K562 (cell line): ENCODE data around the gene TRAK1. TPM values are rescaled to one million over a fixed set of nuclear protein-coding genes. Genes with fewer than 3 reads are reported as not detected.

Source experiments
- ATAC-seq: fragments of 200-7000 bp; cut with Tn5 transposase; 3 replicates; pipeline ENCODE4 v1.9.1; 2020; ENCODE audit warnings: moderate library complexity
- BruUV-seq: library from RNA; stranded (reverse); fragments of 400-500 nt; replicated peaks from 2 replicates; lab custom pipeline; 2021; lab: Mats Ljungman, UMichigan
- CTCF ChIA-PET: fragments of 300-600 bp; formaldehyde crosslinking; extraction: SDS; loops from one replicate; lab custom pipeline; 2021; ENCODE audit warnings: low intra/inter-chr PET ratio; lab: Yijun Ruan, JAX
- POLR2A ChIA-PET: fragments of 300-600, 350-650 bp; sonication (Branson Sonifier 250); formaldehyde crosslinking; extraction: SDS; loops from one replicate; lab custom pipeline; 2021; ENCODE audit warnings: antibody characterized with exemption, inconsistent platforms; lab: Yijun Ruan, JAX
- DNase-seq, 4 experiments: peaks; one replicate each; pipeline versions ENCODE4 v3.0.0 to v3.0.0-alpha.2; 2011 to 2018; ENCODE audit warnings: low spot score in 3 of 4, mixed read lengths in 3 of 4; ENCODE audit errors: extremely low read depth in 1 of 4
- FAIRE-seq: peaks from 2 replicates; lab custom pipeline; 2011; peaks lifted over from hg19 to GRCh38; lab: Jason Lieb, UNC
- H2AFZ ChIP-seq: 2 replicates; pipeline ENCODE4 v1.6.0; 2011; ENCODE audit warnings: low read depth, low read length, control low read depth, inconsistent platforms
- H3K27ac ChIP-seq: fragments of 200-600 bp; 3 replicates; pipeline ENCODE4 v1.8.0; 2011; ENCODE audit warnings: low read depth, mild to moderate bottlenecking, control low read depth, inconsistent platforms, low read length, moderate library complexity, mixed read lengths; ENCODE audit errors: extremely low read depth
- H3K27me3 ChIP-seq, 2 experiments: fragments of 300-600 bp in 1 of 2; 2 replicates in 1 of 2; 3 replicates in 1 of 2; pipeline versions ENCODE4 v1.6.0 to v1.8.0; 2011; ENCODE audit warnings: inconsistent platforms in 2 of 2, low read length in 2 of 2, mild to moderate bottlenecking in 1 of 2, mixed read lengths in 1 of 2, moderate library complexity in 1 of 2; ENCODE audit not compliant: control insufficient read depth in 2 of 2, insufficient read depth in 2 of 2
- H3K36me3 ChIP-seq: fragments of 300-600 bp; 3 replicates; pipeline ENCODE4 v1.8.0; 2011; ENCODE audit warnings: mild to moderate bottlenecking, low read length, inconsistent platforms; ENCODE audit not compliant: control insufficient read depth, insufficient read depth
- H3K4me1 ChIP-seq, 2 experiments: fragments of 200-600 bp in 1 of 2; replicated peaks in 1 of 2; 2 replicates in 1 of 2; 3 replicates in 1 of 2; pipeline versions ENCODE4 v1.5.1 to v1.8.0; 2011; ENCODE audit warnings: inconsistent platforms in 2 of 2, low read length in 2 of 2, mild to moderate bottlenecking in 1 of 2, mixed read lengths in 1 of 2, moderate library complexity in 1 of 2; ENCODE audit not compliant: control insufficient read depth in 2 of 2, insufficient read depth in 2 of 2
- H3K4me2 ChIP-seq: 2 replicates; pipeline ENCODE4 v1.6.1; 2011; ENCODE audit warnings: low read length, control low read depth, inconsistent platforms, mixed read lengths; ENCODE audit not compliant: insufficient read depth
- H3K4me3 ChIP-seq: fragments of 200-600 bp; sonication (generic), shearing (Covaris generic); 2 replicates; pipeline ENCODE4 v1.5.1; 2016; ENCODE audit warnings: control low read depth, inconsistent platforms
- H3K79me2 ChIP-seq: fragments of 200-600 bp; 3 replicates; pipeline ENCODE4 v1.8.0; 2011; ENCODE audit warnings: low read length, inconsistent platforms; ENCODE audit not compliant: control insufficient read depth, insufficient read depth
- H3K9ac ChIP-seq, 2 experiments: 2 replicates each; pipeline versions ENCODE4 v1.6.0 to v1.6.1; 2011; ENCODE audit warnings: low read depth in 2 of 2, low read length in 2 of 2, control low read depth in 1 of 2, inconsistent platforms in 1 of 2, mild to moderate bottlenecking in 1 of 2, mixed read lengths in 1 of 2; ENCODE audit not compliant: insufficient read depth in 1 of 2
- H3K9me1 ChIP-seq: one replicate; pipeline ENCODE4 v1.6.0; 2011; ENCODE audit warnings: inconsistent platforms, mild to moderate bottlenecking, low read length, moderate library complexity; ENCODE audit not compliant: control insufficient read depth, insufficient read depth
- H3K9me3 ChIP-seq: replicated peaks from 2 replicates; pipeline ENCODE4 v1.5.1; 2011; ENCODE audit warnings: low read depth, low read length, inconsistent platforms; ENCODE audit not compliant: control insufficient read depth, insufficient read depth
- H4K20me1 ChIP-seq: replicated peaks from 2 replicates; pipeline ENCODE4 v1.6.1; 2011; ENCODE audit warnings: low read length, inconsistent platforms, mixed read lengths; ENCODE audit not compliant: control insufficient read depth, insufficient read depth
- BHLHE40 ChIP-seq: IDR thresholded peaks from 2 replicates; pipeline ENCODE4 v1.6.1; 2011; ENCODE audit warnings: low read length, improper control_type of control experiment
- CEBPB ChIP-seq: fragments of 450-650 bp; IDR thresholded peaks from 2 replicates; pipeline ENCODE4 v1.6.1; 2016; ENCODE audit warnings: missing genetic modification characterization, missing compliant biosample characterization
- COPS2 ChIP-seq: fragments of 450-650 bp; conservative IDR thresholded peaks from 2 replicates; pipeline ENCODE4 v1.6.1; 2016; ENCODE audit warnings: mild to moderate bottlenecking, moderate library complexity
- EGR1 ChIP-seq: fragments of 450-650 bp; conservative IDR thresholded peaks from 2 replicates; pipeline ENCODE4 v1.6.1; 2017; ENCODE audit warnings: mild to moderate bottlenecking
- KAT2B ChIP-seq: IDR thresholded peaks from one replicate; pipeline ENCODE4 v1.6.1; 2012; ENCODE audit warnings: low read depth, mild to moderate bottlenecking, control low read depth, inconsistent platforms, low read length, moderate library complexity
- NR1H2 ChIP-seq: sonication (generic); formaldehyde crosslinking; IDR thresholded peaks from 2 replicates; pipeline ENCODE4 v1.4.0; 2020; ENCODE audit warnings: mild to moderate bottlenecking, missing genetic modification reagents
- SUPT5H ChIP-seq: fragments of 450-650 bp; IDR thresholded peaks from 2 replicates; pipeline ENCODE4 v1.6.1; 2016
- WGBS: fragments of 100-300 bp; shearing (Covaris generic); methylation state at CpG from one replicate; pipeline ENCODE4 v1.1.6; 2016; ENCODE audit warnings: low coverage, mixed read lengths; ENCODE audit not compliant: insufficient coverage; ENCODE audit errors: missing lambda C conversion rate; 5-methylcytosine and 5-hydroxymethylcytosine counted together
- in situ Hi-C: fragments of 300-500 bp; cut with MboI; formaldehyde crosslinking; loops from 4 replicates; pipeline ENCODE4 v1.15.0; 2018; ENCODE audit warnings: inconsistent platforms, mixed read lengths
- intact Hi-C: fragments of 100-400 bp; cut with micrococcal nuclease; formaldehyde crosslinking; loops from 2 replicates; pipeline ENCODE4 v1.14.2; 2022
- polyA plus RNA-seq, 8 experiments: library from polyadenylated mRNA; depleted of rRNA in 4 of 8; stranded (reverse) in 5 of 8; unstranded in 3 of 8; fragments of >200 nt; fragmentation: Nextera tagmentation in 2 of 8; fragmentation: Illumina TruSeq in 1 of 8; extraction: Ambion mirVana in 2 of 8; extraction: Trizol in 1 of 8; gene quantifications; 2 replicates each; pipeline versions ENCODE4 v1.2.1 to v1.2.3, GENCODE V29; 2011 to 2014; ENCODE audit warnings: inconsistent platforms in 1 of 8, missing spikeins in 1 of 8
- total RNA-seq, 7 experiments: library from RNA; depleted of rRNA in 6 of 7; stranded (reverse); fragments of >200 nt in 6 of 7; fragmentation: Illumina TruSeq in 2 of 7; extraction: Trizol in 2 of 7; gene quantifications; 2 replicates each; pipeline versions ENCODE4 v1.2.1 to v1.2.3, GENCODE V29; 2011 to 2021; ENCODE audit warnings: low replicate concordance in 1 of 7
- TF ChIP-seq, protein P1 (sequence below), 2 experiments: IDR thresholded peaks; 2 replicates each; pipeline ENCODE4 v1.6.1; 2011; ENCODE audit warnings: borderline replicate concordance in 1 of 2, control low read depth in 1 of 2, low read depth in 1 of 2, low read length in 1 of 2, mild to moderate bottlenecking in 1 of 2, mixed read lengths in 1 of 2, moderate library complexity in 1 of 2; ENCODE audit not compliant: insufficient read depth in 1 of 2, insufficient read length in 1 of 2, poor library complexity in 1 of 2, severe bottlenecking in 1 of 2; ENCODE audit errors: extremely low read depth in 1 of 2
- TF ChIP-seq, protein P2 (sequence below): fragments of 450-650 bp; IDR thresholded peaks from 2 replicates; pipeline ENCODE4 v1.6.1; 2016; ENCODE audit warnings: mild to moderate bottlenecking, moderate library complexity

Gene TRAK1
- total and polyA plus RNA-seq, 9 of the 15 experiments (the other 6 are each of a cell fraction or from before 2014, with no cell fraction given): 5.3 to 28.5 (median 17.5) TPM

DNA sequence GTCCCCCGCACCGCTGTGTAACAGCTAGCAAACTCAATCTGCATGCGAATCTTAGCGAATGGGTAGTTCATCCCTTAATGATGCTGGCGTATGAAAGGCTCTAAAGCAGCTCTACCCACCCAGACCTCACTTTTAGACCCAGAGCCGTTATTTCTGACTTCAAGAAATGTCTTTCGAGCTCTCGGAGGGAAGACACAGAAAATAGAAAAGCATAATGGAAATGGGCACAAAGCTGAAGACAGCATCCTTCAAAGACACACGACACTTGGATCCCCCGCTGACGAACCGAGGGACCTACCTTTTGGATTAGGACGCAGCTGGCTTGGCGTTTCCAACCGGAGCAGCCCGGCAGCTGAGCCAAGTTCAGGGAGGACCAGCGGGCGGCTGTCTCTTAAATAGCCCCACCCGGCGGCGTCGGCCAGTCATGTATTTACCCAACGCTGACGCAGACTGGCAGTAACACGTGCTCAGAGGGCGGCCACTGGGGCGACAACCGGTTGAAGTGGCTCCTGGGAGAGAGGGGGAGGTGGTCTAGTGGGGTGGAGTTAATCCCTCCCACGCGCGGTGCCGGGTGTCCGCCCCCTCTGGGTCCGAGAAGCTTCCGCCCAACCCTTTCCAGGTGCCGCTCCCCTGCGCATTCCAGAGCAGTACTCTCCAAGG, 173.4 kb downstream of the TRAK1 start:
- no peaks in the 10 kb centered on the region for H3K9me1 ChIP-seq
- ChIA-PET POLR2A (no interaction called here), CTCF (no interaction called here)
- no peak for FAIRE-seq
- 0 out of 2 replicates have a peak overlapping the region, but pooled peaks have one; percentile 20 for H2AFZ ChIP-seq
- no peak overlapping the region for H3K4me2 ChIP-seq
- H3K4me1 ChIP-seq: peaks cover 0 to 17% of the 10 kb centered on the region in 2 experiments; a peak in 1 of 5 replicates
- intact Hi-C loops (no loop called here), in situ Hi-C loops (no loop called here)
- no peak overlapping the region for H3K27ac ChIP-seq
- WGBS: 6% methylated on average over 37 of the region's 37 CpGs
- H3K79me2 ChIP-seq: no peaks in the 10 kb centered on the region
- peak; percentile 80 for ATAC-seq
- H3K27me3 ChIP-seq: peaks cover 50 to 60% of the 10 kb centered on the region in 2 experiments
- no peak overlapping the region for H3K4me3 ChIP-seq
- H3K36me3 ChIP-seq: no peaks in the 10 kb centered on the region
- H4K20me1 ChIP-seq: peaks cover 9% of the 10 kb centered on the region; the same call in 1 of the 2 replicates
- no TSS peak for BruUV-seq
- DNase-seq: peak; percentile 23 to 49 (median 41)
- no peak overlapping the region for H3K9ac ChIP-seq
- H3K9me3 ChIP-seq: no peaks in the 10 kb centered on the region
- TF ChIP-seq NR1H2 (CRISPR knock-in tag): no peak
- TF ChIP-seq, protein P1, sequence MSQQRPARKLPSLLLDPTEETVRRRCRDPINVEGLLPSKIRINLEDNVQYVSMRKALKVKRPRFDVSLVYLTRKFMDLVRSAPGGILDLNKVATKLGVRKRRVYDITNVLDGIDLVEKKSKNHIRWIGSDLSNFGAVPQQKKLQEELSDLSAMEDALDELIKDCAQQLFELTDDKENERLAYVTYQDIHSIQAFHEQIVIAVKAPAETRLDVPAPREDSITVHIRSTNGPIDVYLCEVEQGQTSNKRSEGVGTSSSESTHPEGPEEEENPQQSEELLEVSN (IDR thresholded peaks at IDR 0.05; ENCODE audit: borderline replicate concordance in 1 of 2, extremely low read depth in 1 of 2, insufficient read depth in 1 of 2, insufficient read length in 1 of 2, low read depth in 1 of 2, low read length in 1 of 2, poor library complexity in 1 of 2, severe bottlenecking in 1 of 2): peak in 1 of 2 experiments; percentile 78
- no peak for TF ChIP-seq CEBPB (tag)
- no peak for TF ChIP-seq SUPT5H
- TF ChIP-seq BHLHE40: 0 out of 2 replicates have a peak, but pooled peaks have one; percentile 12
- no peak for TF ChIP-seq KAT2B
- TF ChIP-seq EGR1: peak; percentile 42; the same call in 1 of the 2 replicates
- no peak for TF ChIP-seq COPS2
- TF ChIP-seq, protein P2, sequence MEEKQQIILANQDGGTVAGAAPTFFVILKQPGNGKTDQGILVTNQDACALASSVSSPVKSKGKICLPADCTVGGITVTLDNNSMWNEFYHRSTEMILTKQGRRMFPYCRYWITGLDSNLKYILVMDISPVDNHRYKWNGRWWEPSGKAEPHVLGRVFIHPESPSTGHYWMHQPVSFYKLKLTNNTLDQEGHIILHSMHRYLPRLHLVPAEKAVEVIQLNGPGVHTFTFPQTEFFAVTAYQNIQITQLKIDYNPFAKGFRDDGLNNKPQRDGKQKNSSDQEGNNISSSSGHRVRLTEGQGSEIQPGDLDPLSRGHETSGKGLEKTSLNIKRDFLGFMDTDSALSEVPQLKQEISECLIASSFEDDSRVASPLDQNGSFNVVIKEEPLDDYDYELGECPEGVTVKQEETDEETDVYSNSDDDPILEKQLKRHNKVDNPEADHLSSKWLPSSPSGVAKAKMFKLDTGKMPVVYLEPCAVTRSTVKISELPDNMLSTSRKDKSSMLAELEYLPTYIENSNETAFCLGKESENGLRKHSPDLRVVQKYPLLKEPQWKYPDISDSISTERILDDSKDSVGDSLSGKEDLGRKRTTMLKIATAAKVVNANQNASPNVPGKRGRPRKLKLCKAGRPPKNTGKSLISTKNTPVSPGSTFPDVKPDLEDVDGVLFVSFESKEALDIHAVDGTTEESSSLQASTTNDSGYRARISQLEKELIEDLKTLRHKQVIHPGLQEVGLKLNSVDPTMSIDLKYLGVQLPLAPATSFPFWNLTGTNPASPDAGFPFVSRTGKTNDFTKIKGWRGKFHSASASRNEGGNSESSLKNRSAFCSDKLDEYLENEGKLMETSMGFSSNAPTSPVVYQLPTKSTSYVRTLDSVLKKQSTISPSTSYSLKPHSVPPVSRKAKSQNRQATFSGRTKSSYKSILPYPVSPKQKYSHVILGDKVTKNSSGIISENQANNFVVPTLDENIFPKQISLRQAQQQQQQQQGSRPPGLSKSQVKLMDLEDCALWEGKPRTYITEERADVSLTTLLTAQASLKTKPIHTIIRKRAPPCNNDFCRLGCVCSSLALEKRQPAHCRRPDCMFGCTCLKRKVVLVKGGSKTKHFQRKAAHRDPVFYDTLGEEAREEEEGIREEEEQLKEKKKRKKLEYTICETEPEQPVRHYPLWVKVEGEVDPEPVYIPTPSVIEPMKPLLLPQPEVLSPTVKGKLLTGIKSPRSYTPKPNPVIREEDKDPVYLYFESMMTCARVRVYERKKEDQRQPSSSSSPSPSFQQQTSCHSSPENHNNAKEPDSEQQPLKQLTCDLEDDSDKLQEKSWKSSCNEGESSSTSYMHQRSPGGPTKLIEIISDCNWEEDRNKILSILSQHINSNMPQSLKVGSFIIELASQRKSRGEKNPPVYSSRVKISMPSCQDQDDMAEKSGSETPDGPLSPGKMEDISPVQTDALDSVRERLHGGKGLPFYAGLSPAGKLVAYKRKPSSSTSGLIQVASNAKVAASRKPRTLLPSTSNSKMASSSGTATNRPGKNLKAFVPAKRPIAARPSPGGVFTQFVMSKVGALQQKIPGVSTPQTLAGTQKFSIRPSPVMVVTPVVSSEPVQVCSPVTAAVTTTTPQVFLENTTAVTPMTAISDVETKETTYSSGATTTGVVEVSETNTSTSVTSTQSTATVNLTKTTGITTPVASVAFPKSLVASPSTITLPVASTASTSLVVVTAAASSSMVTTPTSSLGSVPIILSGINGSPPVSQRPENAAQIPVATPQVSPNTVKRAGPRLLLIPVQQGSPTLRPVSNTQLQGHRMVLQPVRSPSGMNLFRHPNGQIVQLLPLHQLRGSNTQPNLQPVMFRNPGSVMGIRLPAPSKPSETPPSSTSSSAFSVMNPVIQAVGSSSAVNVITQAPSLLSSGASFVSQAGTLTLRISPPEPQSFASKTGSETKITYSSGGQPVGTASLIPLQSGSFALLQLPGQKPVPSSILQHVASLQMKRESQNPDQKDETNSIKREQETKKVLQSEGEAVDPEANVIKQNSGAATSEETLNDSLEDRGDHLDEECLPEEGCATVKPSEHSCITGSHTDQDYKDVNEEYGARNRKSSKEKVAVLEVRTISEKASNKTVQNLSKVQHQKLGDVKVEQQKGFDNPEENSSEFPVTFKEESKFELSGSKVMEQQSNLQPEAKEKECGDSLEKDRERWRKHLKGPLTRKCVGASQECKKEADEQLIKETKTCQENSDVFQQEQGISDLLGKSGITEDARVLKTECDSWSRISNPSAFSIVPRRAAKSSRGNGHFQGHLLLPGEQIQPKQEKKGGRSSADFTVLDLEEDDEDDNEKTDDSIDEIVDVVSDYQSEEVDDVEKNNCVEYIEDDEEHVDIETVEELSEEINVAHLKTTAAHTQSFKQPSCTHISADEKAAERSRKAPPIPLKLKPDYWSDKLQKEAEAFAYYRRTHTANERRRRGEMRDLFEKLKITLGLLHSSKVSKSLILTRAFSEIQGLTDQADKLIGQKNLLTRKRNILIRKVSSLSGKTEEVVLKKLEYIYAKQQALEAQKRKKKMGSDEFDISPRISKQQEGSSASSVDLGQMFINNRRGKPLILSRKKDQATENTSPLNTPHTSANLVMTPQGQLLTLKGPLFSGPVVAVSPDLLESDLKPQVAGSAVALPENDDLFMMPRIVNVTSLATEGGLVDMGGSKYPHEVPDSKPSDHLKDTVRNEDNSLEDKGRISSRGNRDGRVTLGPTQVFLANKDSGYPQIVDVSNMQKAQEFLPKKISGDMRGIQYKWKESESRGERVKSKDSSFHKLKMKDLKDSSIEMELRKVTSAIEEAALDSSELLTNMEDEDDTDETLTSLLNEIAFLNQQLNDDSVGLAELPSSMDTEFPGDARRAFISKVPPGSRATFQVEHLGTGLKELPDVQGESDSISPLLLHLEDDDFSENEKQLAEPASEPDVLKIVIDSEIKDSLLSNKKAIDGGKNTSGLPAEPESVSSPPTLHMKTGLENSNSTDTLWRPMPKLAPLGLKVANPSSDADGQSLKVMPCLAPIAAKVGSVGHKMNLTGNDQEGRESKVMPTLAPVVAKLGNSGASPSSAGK: peak; percentile 49
